ENCODE results near the gene ACOX1. TPM values are rescaled to one million over a fixed set of nuclear protein-coding genes. Genes with fewer than 3 reads are reported as not detected.

Gene ACOX1
- polyA plus RNA-seq, 1 donor (not counting 4 experiments of a cell fraction or from before 2014, with no cell fraction given) = 31.8 TPM

DNA sequence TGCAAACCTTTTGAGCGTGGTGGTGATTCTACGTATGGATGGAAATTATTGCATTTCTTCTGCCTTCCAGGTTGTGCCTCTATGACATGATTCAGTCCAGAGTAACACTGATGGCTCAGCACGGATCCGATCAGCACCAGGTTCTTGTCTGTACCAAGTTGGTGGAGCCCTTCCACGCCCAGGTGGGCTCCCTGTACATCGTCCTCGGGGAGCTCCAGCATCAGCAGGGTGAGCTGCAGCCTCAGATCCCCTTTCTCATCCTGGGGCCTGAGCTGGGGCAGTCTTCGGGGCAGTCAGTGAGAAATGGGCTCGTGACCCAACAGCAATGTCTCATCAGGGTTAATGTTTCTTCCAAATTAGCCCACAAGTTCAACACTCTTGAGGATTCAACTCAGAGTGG lies 12.4 kb upstream of the ACOX1 start:
- Histone ChIP-seq H3K9me3 (ENCODE audit: control insufficient read depth, low read depth, low read length) (no peaks in the 10 kb centered on the region), H4K20me1 (ENCODE audit: control insufficient read depth, extremely low read depth, insufficient read depth, low read length) (no peaks in the 10 kb centered on the region), H3K9me1 (ENCODE audit: control insufficient read depth, extremely low read depth, insufficient read depth, low read length) (no peaks in the 10 kb centered on the region), H3K36me3 (ENCODE audit: control insufficient read depth in 2 of 2, extremely low read depth in 1 of 2, insufficient read depth in 2 of 2, low read length in 2 of 2) (peaks cover 0 to 3% of the 10 kb centered on the region in 2 experiments), H2AFZ (ENCODE audit: control insufficient read depth, low read length) (no peak overlapping the region), H3K4me3 (ENCODE audit: control insufficient read depth in 2 of 3, extremely low read depth in 1 of 3, insufficient read depth in 2 of 3, low read depth in 1 of 3, low read length in 3 of 3) (no peak overlapping the region), H3K9ac (ENCODE audit: control insufficient read depth, extremely low read depth, insufficient read depth, low read length) (no peak overlapping the region), H3K4me2 (ENCODE audit: control insufficient read depth, extremely low read depth, insufficient read depth, low read depth, low read length) (no peak overlapping the region), H3K27ac (ENCODE audit: control insufficient read depth, insufficient read depth, low read length) (no peak overlapping the region), H3K4me1 (ENCODE audit: control insufficient read depth, extremely low read depth, insufficient read depth, low read length) (no peaks in the 10 kb centered on the region), H3K27me3 (ENCODE audit: control insufficient read depth, extremely low read depth, insufficient read depth, low read length) (no peaks in the 10 kb centered on the region), H3K79me2 (ENCODE audit: control insufficient read depth, insufficient read depth, low read length) (no peaks in the 10 kb centered on the region)
- DNase-seq (ENCODE audit: low read depth, low spot score) (no peak), FAIRE-seq (no peak)
- dilution Hi-C loops (cut with MboI; ENCODE audit: extremely low pct_ligation_motif_present, low sequenced_read_pairs) = no loop called here
- TF ChIP-seq EZH2 (IDR thresholded peaks at IDR 0.05; ENCODE audit: low read length) = no peak
- TF ChIP-seq, protein P1, sequence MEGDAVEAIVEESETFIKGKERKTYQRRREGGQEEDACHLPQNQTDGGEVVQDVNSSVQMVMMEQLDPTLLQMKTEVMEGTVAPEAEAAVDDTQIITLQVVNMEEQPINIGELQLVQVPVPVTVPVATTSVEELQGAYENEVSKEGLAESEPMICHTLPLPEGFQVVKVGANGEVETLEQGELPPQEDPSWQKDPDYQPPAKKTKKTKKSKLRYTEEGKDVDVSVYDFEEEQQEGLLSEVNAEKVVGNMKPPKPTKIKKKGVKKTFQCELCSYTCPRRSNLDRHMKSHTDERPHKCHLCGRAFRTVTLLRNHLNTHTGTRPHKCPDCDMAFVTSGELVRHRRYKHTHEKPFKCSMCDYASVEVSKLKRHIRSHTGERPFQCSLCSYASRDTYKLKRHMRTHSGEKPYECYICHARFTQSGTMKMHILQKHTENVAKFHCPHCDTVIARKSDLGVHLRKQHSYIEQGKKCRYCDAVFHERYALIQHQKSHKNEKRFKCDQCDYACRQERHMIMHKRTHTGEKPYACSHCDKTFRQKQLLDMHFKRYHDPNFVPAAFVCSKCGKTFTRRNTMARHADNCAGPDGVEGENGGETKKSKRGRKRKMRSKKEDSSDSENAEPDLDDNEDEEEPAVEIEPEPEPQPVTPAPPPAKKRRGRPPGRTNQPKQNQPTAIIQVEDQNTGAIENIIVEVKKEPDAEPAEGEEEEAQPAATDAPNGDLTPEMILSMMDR (optimal IDR thresholded peaks at IDR 0.05 in 1 of 3, IDR thresholded peaks at IDR 0.05 in 1 of 3, conservative IDR thresholded peaks at IDR 0.05 in 1 of 3; ENCODE audit: extremely low read depth in 1 of 3, insufficient read depth in 2 of 3, low read length in 3 of 3) = no peak

DNA sequence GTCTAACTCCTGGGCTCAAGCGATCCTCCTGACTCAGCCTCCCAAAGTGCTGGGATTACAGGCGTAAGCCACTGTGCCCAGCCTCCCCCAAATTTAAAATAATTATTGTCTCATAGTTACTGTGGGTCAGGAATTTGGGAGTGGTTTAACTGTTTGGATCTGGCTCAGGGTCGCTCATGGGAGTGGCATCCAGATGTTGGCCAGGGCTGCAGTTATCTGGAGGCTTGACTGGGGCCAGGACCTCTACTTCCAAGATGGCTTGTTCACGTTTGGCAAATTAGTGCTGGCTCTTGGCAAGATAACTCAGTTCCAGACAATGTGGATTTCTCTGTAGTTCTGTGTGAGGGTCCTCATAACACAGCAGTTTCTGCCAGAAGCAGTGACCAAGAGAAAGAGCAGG lies 8.1 kb upstream of the ACOX1 start:
- dilution Hi-C loops (cut with MboI; ENCODE audit: extremely low pct_ligation_motif_present, low sequenced_read_pairs) = no loop called here
- Histone ChIP-seq H3K27ac (ENCODE audit: control insufficient read depth, insufficient read depth, low read length) (no peak overlapping the region), H3K36me3 (ENCODE audit: control insufficient read depth in 2 of 2, extremely low read depth in 1 of 2, insufficient read depth in 2 of 2, low read length in 2 of 2) (peaks cover 0 to 2% of the 10 kb centered on the region in 2 experiments), H3K9ac (ENCODE audit: control insufficient read depth, extremely low read depth, insufficient read depth, low read length) (no peak overlapping the region), H3K79me2 (ENCODE audit: control insufficient read depth, insufficient read depth, low read length) (no peaks in the 10 kb centered on the region), H4K20me1 (ENCODE audit: control insufficient read depth, extremely low read depth, insufficient read depth, low read length) (no peaks in the 10 kb centered on the region), H3K4me3 (ENCODE audit: control insufficient read depth in 2 of 3, extremely low read depth in 1 of 3, insufficient read depth in 2 of 3, low read depth in 1 of 3, low read length in 3 of 3) (no peak overlapping the region), H3K27me3 (ENCODE audit: control insufficient read depth, extremely low read depth, insufficient read depth, low read length) (no peaks in the 10 kb centered on the region), H2AFZ (ENCODE audit: control insufficient read depth, low read length) (no peak overlapping the region), H3K9me1 (ENCODE audit: control insufficient read depth, extremely low read depth, insufficient read depth, low read length) (no peaks in the 10 kb centered on the region), H3K4me1 (ENCODE audit: control insufficient read depth, extremely low read depth, insufficient read depth, low read length) (peaks cover 15% of the 10 kb centered on the region), H3K9me3 (ENCODE audit: control insufficient read depth, low read depth, low read length) (no peaks in the 10 kb centered on the region), H3K4me2 (ENCODE audit: control insufficient read depth, extremely low read depth, insufficient read depth, low read depth, low read length) (no peak overlapping the region)
- FAIRE-seq = no peak
- no peak for DNase-seq (ENCODE audit: low read depth, low spot score)
- TF ChIP-seq, protein P1 (optimal IDR thresholded peaks at IDR 0.05 in 1 of 3, IDR thresholded peaks at IDR 0.05 in 1 of 3, conservative IDR thresholded peaks at IDR 0.05 in 1 of 3; ENCODE audit: extremely low read depth in 1 of 3, insufficient read depth in 2 of 3, low read length in 3 of 3) = no peak
- no peak for TF ChIP-seq EZH2 (IDR thresholded peaks at IDR 0.05; ENCODE audit: low read length)
